K562 (cell line): ENCODE measurements around the gene PTPN5.

ENCODE experiments used
- DNMT1 ChIP-seq: fragments of 450-650 bp; IDR thresholded peaks from 2 replicates; pipeline ENCODE4 v1.6.1; 2016; ENCODE audit warnings: antibody characterized with exemption, mild to moderate bottlenecking
- EZH2 ChIP-seq: IDR thresholded peaks from 2 replicates; pipeline ENCODE4 v1.6.1; 2012; ENCODE audit warnings: low read depth, mild to moderate bottlenecking, inconsistent platforms, low read length, borderline replicate concordance
- GATA2 ChIP-seq: sonication (generic); formaldehyde crosslinking; IDR thresholded peaks from 2 replicates; pipeline ENCODE4 v1.4.0; 2020; ENCODE audit warnings: mild to moderate bottlenecking, missing genetic modification reagents
- POLR2AphosphoS5 ChIP-seq: IDR thresholded peaks from 2 replicates; pipeline ENCODE4 v1.6.1; 2011; ENCODE audit warnings: mild to moderate bottlenecking, low read depth, low read length, moderate library complexity; ENCODE audit not compliant: control insufficient read depth, insufficient read depth
- POU5F1 ChIP-seq: fragments of 150-350 bp; IDR thresholded peaks from 2 replicates; pipeline ENCODE4 v1.6.1; 2014; ENCODE audit warnings: borderline replicate concordance, low read length, low read depth, mild to moderate bottlenecking; ENCODE audit not compliant: partially characterized antibody
- ZNF165 ChIP-seq: fragments of 250-450 bp; sonication (Bioruptor Pico); IDR thresholded peaks from 2 replicates; pipeline ENCODE4 v1.4.0; 2020; ENCODE audit warnings: borderline replicate concordance
- TF ChIP-seq, protein P1 (sequence below), 3 experiments: IDR thresholded peaks in 2 of 3; conservative IDR thresholded peaks in 1 of 3; 2 replicates each; pipeline ENCODE4 v1.5.1; 2011 to 2012; ENCODE audit warnings: low read length in 3 of 3, mild to moderate bottlenecking in 3 of 3, control low read depth in 2 of 3, improper control_type of control experiment in 1 of 3, inconsistent platforms in 1 of 3, low read depth in 1 of 3, mixed read lengths in 1 of 3, moderate library complexity in 1 of 3; ENCODE audit not compliant: insufficient read depth in 2 of 3
- TF ChIP-seq, protein P2 (sequence below): sonication (generic); formaldehyde crosslinking; IDR thresholded peaks from 2 replicates; pipeline ENCODE4 v1.8.0; 2022; ENCODE audit warnings: missing genetic modification reagents, mild to moderate bottlenecking, borderline replicate concordance
- TF ChIP-seq, protein P3 (sequence below), 2 experiments: fragments of 200-800 bp in 1 of 2; sonication (Bioruptor generic) in 1 of 2; sonication (generic) in 1 of 2; formaldehyde crosslinking in 1 of 2; IDR thresholded peaks in 1 of 2; conservative IDR thresholded peaks in 1 of 2; 2 replicates each; pipeline versions ENCODE4 v1.5.0 to v1.6.1; 2016 to 2020; ENCODE audit warnings: missing compliant biosample characterization in 1 of 2, missing genetic modification characterization in 1 of 2, missing genetic modification reagents in 1 of 2
- TF ChIP-seq, protein P4 (sequence below): sonication (generic); formaldehyde crosslinking; IDR thresholded peaks from 2 replicates; pipeline ENCODE4 v1.8.1; 2023; ENCODE audit warnings: missing genetic modification reagents, mild to moderate bottlenecking, borderline replicate concordance
- TF ChIP-seq, protein P5 (sequence below): sonication (generic); formaldehyde crosslinking; IDR thresholded peaks from 2 replicates; pipeline ENCODE4 v1.8.0; 2022; ENCODE audit warnings: missing genetic modification reagents, mild to moderate bottlenecking, borderline replicate concordance

DNA sequence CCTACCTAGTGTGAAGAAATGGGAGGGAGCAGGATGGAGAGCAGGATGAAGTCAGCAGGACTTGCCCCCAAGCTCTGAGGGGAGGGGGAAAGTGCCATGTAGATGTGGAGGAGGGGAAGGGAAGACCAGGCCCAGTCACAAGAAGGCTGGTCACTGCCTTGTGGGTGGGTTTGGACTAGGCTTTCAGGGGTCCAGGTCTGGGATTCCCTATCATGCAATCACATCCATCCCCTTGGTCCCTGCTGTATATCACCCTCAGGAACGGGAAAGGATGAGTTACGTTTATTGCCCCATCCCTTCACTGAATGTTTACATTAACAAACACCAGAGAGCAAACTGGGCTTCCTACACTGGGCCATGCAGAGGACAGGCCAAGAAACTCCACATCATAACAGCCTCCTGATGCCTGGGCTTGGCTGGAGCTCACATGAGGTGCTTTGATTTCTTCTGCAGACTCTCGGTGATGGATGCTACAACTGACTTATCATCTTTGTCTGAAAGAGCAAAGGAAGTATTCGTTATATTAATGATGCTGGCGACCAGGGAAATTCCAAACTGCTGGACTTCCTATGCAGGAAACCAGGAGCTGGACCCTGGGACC is 87.5 kb downstream of the PTPN5 start:
- TF ChIP-seq, protein P1, sequence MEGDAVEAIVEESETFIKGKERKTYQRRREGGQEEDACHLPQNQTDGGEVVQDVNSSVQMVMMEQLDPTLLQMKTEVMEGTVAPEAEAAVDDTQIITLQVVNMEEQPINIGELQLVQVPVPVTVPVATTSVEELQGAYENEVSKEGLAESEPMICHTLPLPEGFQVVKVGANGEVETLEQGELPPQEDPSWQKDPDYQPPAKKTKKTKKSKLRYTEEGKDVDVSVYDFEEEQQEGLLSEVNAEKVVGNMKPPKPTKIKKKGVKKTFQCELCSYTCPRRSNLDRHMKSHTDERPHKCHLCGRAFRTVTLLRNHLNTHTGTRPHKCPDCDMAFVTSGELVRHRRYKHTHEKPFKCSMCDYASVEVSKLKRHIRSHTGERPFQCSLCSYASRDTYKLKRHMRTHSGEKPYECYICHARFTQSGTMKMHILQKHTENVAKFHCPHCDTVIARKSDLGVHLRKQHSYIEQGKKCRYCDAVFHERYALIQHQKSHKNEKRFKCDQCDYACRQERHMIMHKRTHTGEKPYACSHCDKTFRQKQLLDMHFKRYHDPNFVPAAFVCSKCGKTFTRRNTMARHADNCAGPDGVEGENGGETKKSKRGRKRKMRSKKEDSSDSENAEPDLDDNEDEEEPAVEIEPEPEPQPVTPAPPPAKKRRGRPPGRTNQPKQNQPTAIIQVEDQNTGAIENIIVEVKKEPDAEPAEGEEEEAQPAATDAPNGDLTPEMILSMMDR (IDR thresholded peaks at IDR 0.05 in 2 of 3, conservative IDR thresholded peaks at IDR 0.05 in 1 of 3; ENCODE audit: insufficient read depth in 2 of 3, low read depth in 1 of 3, low read length in 3 of 3): no peak
- TF ChIP-seq, protein P2, sequence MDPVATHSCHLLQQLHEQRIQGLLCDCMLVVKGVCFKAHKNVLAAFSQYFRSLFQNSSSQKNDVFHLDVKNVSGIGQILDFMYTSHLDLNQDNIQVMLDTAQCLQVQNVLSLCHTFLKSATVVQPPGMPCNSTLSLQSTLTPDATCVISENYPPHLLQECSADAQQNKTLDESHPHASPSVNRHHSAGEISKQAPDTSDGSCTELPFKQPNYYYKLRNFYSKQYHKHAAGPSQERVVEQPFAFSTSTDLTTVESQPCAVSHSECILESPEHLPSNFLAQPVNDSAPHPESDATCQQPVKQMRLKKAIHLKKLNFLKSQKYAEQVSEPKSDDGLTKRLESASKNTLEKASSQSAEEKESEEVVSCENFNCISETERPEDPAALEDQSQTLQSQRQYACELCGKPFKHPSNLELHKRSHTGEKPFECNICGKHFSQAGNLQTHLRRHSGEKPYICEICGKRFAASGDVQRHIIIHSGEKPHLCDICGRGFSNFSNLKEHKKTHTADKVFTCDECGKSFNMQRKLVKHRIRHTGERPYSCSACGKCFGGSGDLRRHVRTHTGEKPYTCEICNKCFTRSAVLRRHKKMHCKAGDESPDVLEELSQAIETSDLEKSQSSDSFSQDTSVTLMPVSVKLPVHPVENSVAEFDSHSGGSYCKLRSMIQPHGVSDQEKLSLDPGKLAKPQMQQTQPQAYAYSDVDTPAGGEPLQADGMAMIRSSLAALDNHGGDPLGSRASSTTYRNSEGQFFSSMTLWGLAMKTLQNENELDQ (CRISPR knock-in tag): no peak
- TF ChIP-seq GATA2 (no peak), EZH2 (no peak), DNMT1 (no peak), POU5F1 (no peak), ZNF165 (no peak), POLR2AphosphoS5 (no peak)
- TF ChIP-seq, protein P3, sequence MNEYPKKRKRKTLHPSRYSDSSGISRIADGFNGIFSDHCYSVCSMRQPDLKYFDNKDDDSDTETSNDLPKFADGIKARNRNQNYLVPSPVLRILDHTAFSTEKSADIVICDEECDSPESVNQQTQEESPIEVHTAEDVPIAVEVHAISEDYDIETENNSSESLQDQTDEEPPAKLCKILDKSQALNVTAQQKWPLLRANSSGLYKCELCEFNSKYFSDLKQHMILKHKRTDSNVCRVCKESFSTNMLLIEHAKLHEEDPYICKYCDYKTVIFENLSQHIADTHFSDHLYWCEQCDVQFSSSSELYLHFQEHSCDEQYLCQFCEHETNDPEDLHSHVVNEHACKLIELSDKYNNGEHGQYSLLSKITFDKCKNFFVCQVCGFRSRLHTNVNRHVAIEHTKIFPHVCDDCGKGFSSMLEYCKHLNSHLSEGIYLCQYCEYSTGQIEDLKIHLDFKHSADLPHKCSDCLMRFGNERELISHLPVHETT (CRISPR knock-in tag; conservative IDR thresholded peaks at IDR 0.05 in 1 of 2, IDR thresholded peaks at IDR 0.05 in 1 of 2): no peak
- TF ChIP-seq, protein P4, sequence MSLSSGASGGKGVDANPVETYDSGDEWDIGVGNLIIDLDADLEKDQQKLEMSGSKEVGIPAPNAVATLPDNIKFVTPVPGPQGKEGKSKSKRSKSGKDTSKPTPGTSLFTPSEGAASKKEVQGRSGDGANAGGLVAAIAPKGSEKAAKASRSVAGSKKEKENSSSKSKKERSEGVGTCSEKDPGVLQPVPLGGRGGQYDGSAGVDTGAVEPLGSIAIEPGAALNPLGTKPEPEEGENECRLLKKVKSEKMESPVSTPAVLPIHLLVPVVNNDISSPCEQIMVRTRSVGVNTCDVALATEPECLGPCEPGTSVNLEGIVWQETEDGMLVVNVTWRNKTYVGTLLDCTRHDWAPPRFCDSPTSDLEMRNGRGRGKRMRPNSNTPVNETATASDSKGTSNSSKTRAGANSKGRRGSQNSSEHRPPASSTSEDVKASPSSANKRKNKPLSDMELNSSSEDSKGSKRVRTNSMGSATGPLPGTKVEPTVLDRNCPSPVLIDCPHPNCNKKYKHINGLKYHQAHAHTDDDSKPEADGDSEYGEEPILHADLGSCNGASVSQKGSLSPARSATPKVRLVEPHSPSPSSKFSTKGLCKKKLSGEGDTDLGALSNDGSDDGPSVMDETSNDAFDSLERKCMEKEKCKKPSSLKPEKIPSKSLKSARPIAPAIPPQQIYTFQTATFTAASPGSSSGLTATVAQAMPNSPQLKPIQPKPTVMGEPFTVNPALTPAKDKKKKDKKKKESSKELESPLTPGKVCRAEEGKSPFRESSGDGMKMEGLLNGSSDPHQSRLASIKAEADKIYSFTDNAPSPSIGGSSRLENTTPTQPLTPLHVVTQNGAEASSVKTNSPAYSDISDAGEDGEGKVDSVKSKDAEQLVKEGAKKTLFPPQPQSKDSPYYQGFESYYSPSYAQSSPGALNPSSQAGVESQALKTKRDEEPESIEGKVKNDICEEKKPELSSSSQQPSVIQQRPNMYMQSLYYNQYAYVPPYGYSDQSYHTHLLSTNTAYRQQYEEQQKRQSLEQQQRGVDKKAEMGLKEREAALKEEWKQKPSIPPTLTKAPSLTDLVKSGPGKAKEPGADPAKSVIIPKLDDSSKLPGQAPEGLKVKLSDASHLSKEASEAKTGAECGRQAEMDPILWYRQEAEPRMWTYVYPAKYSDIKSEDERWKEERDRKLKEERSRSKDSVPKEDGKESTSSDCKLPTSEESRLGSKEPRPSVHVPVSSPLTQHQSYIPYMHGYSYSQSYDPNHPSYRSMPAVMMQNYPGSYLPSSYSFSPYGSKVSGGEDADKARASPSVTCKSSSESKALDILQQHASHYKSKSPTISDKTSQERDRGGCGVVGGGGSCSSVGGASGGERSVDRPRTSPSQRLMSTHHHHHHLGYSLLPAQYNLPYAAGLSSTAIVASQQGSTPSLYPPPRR (CRISPR knock-in tag): no peak
- TF ChIP-seq, protein P5, sequence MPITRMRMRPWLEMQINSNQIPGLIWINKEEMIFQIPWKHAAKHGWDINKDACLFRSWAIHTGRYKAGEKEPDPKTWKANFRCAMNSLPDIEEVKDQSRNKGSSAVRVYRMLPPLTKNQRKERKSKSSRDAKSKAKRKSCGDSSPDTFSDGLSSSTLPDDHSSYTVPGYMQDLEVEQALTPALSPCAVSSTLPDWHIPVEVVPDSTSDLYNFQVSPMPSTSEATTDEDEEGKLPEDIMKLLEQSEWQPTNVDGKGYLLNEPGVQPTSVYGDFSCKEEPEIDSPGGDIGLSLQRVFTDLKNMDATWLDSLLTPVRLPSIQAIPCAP: no peak
